GM18508 (cell line): ENCODE results near the gene TCF3.
"Not testable (repeated sequence)": the region's sequence is repeated elsewhere in the genome, so short reads cannot be mapped to it uniquely, and the experiment has no call there.

Experiments
- ATAC-seq: cut with Tn5 transposase; IDR thresholded peaks from one replicate; pipeline ENCODE4 v1.9.1; 2021; ENCODE audit warnings: moderate number of reproducible peaks; ENCODE audit not compliant: insufficient read depth, unreplicated experiment

Gene TCF3

DNA sequence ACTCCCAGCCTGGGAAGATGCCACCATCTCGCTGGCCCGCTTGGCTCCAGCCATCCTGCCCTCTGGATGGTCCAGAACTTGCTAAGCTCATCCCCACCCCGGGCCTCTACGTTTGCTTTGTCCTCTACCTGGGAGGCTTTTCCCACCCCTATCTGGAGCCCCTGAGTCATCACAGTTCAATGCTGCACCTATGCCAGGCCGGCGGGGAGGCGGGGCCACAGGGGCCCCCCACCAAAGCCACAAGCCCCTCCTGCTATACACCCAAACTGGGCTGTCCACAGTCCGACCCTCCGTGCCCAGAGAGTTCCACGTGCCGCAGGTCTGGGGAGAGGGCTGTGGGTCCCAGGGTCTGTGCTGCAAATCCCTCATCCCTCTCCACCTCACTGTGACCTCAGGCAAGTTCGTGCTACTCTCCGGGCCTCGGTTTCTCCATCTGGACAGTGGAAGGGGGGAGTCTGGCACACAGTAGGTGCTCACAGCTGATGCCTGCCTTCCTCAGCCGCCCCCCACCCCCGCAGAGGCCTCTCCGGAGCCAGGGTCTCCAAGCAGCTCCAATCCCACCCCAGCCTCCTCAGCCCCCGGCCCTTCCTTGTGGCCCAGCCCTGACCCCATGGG is 1.9 kb upstream of the TCF3 start:
- no peak for ATAC-seq

DNA sequence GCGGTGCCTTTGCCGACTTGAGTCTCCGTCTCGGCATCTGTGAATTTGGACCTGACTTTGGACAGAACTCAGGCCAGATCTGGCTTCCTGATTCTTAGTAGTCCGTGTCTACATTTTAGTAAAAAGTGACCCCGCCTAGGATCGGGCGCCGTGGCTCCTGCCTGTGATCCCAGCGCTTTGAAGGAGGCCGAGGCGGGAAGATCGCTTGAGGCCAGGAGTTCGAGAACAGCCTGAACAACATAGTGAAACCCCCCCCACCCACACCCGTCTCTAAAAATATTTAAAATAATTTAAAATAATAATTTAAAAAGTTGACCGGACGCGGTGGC is 849 bp upstream of the TCF3 start:
- ATAC-seq = no peak

DNA sequence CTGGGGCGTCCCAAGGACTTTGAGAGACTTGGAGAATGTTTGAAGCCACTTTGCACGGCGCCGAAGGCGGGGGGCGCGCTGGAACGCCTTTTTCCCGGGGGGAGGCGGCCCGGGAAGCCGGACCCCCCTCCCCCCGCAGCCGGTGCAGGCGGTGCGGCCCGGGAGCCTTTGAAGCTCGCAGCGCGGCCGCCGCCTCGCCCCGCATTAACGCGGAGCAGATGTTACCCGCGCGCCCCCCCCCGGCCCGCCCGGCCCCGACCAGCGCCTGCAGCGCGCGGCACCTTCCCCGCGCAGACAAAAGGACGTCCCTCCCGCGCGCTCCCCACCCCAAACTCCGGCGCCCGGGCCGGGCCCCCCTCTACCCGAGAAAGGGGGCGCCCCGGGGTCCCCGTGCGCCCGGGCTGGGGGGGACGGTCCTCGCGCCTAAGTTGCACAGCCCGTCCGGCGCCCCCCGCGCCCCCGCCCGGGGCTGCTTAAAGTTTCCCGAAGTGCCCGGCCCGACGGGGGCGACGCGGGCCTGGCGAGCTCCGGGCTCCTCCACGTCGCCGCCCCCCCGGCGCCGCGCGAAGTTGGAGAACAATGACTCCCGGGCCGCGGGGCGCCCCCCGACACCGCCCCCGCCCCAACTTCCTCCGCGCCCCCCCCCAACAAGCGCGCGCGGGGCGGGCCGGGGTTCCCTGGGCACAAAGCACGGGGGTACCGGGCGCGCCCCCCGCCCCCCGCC is 685 bp downstream of the TCF3 start:
- no peak for ATAC-seq

DNA sequence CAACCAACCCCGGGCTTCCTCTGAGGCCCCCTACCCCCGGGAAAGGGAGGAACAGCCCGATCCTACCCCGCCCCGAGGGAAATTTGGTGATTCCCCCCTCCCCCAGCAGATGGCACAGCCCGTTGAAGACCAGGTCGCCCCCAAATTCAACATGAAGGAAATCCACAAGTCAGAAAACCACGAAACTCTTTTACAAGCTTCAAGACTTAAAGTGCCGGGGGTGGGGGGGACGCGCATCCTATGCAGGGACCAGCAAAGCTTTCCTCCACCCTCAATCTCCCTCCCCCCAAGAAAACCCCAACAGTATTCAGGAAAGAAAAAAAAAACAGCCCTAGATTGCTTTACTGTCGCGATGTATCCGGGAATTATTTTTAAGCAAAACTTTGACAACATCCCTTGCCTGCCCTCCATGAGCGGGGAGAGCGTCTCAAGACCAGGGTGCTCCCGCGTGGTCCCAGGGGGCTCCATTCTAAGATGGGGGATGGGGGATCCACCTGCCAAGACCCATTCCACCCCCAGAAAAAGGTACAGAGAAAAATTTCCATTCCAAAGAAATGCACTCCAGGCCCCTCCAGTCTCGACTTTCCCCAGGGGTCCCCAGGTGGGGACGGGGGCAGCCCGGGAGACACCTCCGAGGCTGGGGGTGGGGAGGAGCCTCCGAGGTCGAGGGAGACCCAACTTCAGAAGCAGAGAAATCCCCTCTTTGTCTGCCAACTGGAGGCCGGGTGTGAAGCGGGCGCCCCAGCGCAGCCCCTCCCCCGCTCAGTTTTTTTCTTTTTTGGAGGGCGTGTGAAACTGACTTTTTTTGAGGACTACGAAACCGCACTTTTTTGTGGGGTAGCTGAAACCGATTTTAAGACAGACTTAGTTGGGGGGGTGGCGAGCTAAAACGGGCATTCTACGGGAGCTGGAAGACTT is 1.5 kb downstream of the TCF3 start:
- ATAC-seq = no peak

DNA sequence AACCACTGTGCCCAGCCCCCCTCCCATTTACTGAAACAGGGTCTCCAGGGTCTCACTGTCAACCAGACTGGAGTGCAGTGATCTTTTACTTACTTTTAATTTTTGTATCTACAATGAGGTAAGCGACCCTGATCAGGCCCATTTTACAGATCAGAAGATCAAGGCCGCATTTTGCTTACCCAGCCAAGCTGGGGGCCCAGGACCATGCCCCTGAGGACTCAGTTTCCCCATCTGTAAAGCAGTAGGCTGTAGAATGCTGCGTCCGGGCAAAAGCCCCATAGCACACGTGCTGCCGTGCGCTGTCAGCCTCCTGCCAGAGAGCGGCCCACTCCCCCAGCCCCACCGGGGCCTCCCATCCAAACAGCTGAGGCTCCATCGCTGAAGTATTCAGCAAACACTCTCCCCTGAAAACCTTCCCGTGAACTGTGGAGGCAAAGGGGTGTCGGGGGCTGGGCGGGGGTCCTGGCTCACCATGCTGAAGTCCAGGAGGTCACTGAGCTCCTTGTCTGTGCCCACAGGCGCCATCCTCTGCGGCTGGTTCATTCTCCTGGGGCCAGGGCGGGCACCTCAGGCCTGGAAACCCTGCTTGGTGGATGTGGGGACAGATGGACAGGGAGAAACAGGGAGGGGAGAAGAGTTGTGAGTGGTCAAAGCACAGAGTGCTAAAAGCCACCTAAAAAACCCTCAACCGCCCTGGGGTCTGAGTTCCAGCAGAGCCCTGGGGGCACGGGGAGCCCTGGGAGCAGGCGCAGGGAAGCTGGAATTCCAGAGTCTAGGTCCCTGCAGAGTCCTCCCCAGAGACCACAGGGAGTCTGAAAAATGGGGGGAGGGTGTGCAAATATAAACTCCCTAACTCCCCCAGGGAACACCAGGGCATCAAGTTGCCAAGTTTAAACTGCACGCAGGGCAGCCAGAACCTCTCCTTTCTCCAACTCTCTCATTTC is 2.4 kb downstream of the TCF3 start:
- no peak for ATAC-seq

- ATAC-seq = peak; percentile 7
These were observed 3.4 kb downstream of the TCF3 start for GRCh38 chr19:1648920-1649541.

DNA sequence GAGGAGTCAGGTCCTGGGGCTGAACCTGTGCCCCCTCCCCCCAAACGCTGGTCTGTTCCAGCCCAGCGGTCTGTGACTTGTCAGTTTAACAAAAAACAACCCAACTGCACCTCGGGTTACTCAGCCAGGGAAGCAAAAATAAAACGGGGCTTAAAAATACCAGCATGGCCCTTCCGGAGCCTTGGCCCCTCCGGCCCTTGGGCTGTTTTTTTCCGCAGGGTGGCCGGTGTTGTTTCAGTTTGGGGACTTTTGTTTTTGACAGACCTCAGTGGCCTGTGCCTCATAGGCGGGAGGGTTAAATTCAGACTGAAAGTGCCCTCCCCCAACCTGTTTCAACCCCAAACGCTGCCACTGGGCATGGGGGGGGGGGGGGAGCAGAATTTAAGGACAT is 4.0 kb downstream of the TCF3 start:
- ATAC-seq = peak; percentile 26

DNA sequence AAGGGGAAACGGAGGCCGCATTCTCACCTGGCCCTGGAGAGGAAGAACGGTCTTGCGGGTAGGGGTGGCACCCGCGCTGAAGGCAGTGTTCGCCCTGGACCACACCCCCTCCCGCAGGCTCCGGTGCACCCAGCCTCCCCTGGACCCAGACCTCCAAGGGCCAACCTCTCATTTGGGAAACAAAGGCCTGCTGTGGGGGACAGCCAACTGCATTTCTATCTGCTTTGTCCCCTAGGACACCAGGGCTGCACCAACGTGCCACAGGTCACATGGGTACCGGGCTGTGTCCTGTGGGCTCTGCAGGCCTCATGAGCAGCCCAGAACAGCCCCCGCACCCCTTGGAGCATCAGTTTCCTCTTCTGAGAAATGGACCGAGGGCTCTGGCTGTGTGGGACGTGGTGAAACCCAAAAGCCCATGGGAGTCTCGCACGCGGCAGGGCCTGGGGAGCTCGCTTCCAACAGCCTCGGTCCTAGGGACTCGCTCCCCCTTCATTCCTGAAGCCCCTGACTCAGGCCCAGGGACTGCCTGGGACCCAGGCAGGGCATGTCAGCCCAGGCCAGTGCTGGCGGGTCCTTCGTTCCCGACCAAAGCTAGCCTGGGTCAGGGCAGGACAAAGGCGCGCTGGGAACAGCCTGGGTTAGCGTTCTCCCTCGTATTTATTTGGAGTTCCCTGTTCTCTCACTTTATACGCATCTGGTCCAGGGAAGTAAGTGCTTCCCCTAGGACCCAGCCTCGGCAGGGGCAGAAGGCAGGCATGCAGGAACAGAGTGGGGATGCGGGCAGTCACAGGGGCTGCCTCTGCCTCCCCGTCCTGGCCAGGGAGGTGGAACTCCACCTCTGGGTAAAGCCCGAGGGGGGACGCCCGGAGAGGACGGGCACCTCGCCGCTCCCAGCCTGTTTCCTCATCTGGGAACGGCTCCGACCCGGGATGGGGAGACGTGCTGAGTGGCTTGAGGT is 4.6 kb downstream of the TCF3 start:
- ATAC-seq = no peak

- ATAC-seq = no peak
These were observed 5.6 kb downstream of the TCF3 start for GRCh38 chr19:1646659-1647453.

GRCh38 chr19:1646149-1646548 is 6.3 kb downstream of the TCF3 start:
- no peak for ATAC-seq

DNA sequence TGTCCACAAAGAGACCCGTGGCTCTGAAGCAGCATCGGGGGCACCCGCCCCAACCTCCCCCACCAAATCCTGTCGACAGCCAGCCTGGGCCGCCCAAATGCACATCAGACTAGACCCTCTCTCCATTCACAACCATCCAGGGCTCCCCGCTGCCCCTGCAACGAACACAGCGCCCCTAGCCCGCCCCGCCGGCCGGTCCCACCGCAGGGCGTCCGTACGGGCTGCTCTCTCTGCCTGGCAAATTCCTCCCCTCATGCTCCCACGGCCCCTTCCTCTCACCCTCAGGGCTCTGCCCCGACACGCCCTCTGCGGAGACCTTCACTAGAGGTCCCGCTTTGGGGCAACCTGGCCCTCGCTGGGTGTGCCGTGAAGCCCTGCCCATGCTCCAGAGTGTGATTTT is 7.1 kb downstream of the TCF3 start:
- no peak for ATAC-seq

GRCh38 chr19:1644070-1644469 is 8.3 kb downstream of the TCF3 start:
- ATAC-seq = no peak

- ATAC-seq = not testable (repeated sequence)
These were observed 11.4 kb downstream of the TCF3 start for GRCh38 chr19:1640893-1641448.

DNA sequence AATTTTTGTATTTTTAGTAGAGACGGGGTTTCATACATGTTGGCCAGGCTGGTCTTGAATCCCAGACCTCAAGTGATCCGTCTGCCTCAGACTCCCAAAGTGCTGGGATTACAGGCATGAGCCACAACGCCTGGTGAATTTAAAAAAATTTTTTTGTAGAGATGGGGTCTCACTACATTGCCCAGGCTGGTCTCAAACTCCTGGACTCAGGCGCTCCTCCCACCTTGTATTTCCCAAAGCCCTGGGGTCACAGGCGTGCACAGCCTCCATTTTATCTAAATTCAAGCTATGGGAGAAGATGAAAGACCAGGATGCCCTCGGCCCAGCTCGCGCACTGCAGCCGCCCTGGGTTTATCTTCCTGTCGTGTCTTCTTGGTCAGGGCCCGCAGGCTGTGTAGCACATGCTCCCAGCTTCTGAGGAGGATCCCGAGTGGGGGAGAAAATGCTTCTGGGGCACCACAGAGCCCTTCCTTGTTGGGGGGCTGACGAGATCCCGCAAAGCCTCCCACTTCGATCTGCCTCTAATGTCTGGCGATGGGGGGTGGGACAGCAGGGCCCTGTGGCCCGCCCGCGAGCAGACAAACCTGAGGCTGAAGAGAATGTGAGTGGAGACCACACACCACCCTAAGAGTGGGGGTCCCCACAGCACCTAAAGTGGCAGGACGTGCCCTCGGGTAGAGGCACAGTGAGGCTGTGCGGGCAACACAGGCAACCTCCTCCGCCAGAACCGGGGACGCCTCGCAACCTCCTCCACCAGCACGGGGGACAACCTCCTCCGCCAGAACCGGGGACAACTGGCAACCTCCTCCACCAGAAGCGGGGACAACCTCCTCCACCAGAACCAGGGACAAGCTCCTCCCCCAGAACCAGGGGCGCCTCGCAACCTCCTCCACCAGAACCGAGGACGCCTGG is 15.8 kb downstream of the TCF3 start:
- ATAC-seq = no peak

GRCh38 chr19:1634938-1635243 is 17.5 kb downstream of the TCF3 start:
- no peak for ATAC-seq

- ATAC-seq = no peak
These were observed 18.0 kb downstream of the TCF3 start for GRCh38 chr19:1634242-1634937.
